AG09309 (cell line): ENCODE results near the gene NPPB.

Experiments used
- DNase-seq: peaks from one replicate; pipeline ENCODE4 v3.0.0-alpha.2; 2010; ENCODE audit warnings: low read depth
- H3K4me3 ChIP-seq: 2 replicates; pipeline ENCODE4 v1.5.1; 2011; ENCODE audit warnings: mild to moderate bottlenecking, low read depth, low read length, moderate library complexity; ENCODE audit not compliant: control insufficient read depth
- CTCF ChIP-seq: IDR thresholded peaks from 2 replicates; pipeline ENCODE4 v1.5.1; 2011; ENCODE audit warnings: mild to moderate bottlenecking, low read depth, low read length, inconsistent platforms; ENCODE audit not compliant: insufficient read depth, control insufficient read depth; ENCODE audit errors: missing control alignments

The NPPB gene

GRCh38 chr1:11847667-11848372 is 10.9 kb downstream of the NPPB start, which contains the start of gene NPPA:
Gene NPPA, minus strand, starts transcription at chr1:11847783. Its CDS starts 99 bp downstream, at chr1:11847684.
- no peak for DNase-seq
- no peak for TF ChIP-seq CTCF
- no peak within 1 kb of the TSS for H3K4me3 ChIP-seq

- TF ChIP-seq CTCF: no peak
- H3K4me3 ChIP-seq: no peak overlapping the region
- no peak for DNase-seq
Measured at GRCh38 chr1:11845641-11846335, 13.0 kb downstream of the NPPB start.

GRCh38 chr1:11842154-11843041 is 16.3 kb downstream of the NPPB start:
- DNase-seq: no peak
- TF ChIP-seq CTCF: no peak
- H3K4me3 ChIP-seq: no peak overlapping the region

GRCh38 chr1:11841245-11842153 is 17.2 kb downstream of the NPPB start:
- no peak overlapping the region for H3K4me3 ChIP-seq
- DNase-seq: no peak
- no peak for TF ChIP-seq CTCF

GRCh38 chr1:11839727-11840705 is 18.7 kb downstream of the NPPB start:
- no peak for TF ChIP-seq CTCF
- no peak overlapping the region for H3K4me3 ChIP-seq
- DNase-seq: no peak
